Measurements from ENCODE around the gene SPX. TPM values are rescaled to one million over a fixed set of nuclear protein-coding genes. Genes with fewer than 3 reads are reported as not detected.

The SPX gene, protein sequence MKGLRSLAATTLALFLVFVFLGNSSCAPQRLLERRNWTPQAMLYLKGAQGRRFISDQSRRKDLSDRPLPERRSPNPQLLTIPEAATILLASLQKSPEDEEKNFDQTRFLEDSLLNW
- 1.5 to 3.4 TPM (median 2.3 TPM) in 5 replicates for total RNA-seq (2022; extraction: Qiagen RNA extraction; ENCODE audit: low read depth)

DNA sequence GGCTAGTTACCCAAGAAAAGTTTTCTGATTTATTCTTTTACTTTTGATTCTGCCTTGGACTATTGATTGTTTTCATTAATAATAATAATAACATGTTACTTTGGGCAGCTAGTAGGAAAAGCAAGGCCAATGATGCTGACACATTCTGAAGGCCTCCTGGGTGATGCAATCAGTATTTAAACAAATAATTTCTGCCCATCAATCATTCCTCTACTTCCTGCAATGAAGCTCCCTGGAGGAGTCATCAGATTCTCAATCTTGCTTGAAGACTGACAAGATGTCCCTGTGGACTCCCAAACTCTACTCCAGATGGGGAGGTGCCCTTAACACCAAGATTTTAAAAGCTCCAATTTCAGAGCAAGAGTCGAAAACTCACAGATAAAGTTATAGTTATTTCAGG is at the start of gene SPX:
Gene SPX (plus strand): TSS at position 244 of the 400 bp plus-strand sequence. CDS start 177 bp downstream, outside the sequence.

DNA sequence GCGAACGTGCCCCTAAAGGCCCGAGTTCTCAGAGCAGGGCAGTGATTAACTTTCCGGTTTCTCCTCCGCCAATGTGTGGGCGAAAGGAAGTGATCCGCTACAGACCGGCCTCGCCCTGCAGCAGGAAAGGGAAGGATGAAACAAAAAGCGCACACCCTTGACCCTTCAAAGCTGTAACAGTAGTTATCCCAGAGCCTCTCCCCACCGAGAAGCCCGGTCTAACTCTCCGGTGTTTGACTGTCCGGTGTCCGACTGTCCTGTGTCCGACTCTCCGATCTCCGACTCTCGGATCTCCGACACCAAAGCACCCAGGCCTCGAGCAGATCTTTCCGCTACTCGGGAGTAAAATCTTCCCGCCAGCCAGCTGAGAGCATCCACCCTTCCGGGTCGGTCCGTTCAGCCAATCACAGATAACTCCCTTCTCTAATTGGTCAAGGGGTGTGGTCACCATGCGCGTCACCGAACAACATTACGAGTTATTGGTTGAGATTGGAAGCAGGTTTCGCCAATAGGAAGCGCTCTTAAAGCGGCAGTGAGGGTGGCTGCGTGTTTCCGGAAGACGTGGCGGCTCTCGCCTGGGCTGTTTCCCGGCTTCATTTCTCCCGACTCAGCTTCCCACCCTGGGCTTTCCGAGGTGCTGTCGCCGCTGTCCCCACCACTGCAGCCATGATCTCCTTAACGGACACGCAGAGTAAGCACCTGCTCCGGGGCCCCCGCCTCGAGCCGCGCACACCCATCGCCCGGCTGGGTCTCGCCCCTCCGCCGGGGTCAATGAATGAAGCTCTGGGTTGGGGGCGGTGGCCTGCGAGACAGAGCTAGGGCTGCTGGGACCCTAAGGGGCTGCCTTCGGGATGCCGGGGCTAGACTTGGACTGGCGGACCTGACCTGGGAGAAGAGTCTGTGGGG is 24.6 kb upstream of the SPX start, which contains the start of the genes GOLT1B and RECQL:
Gene GOLT1B (plus strand): TSS at position 532 of the 906 bp plus-strand sequence. CDS start 135 bp downstream, at position 667.
Gene RECQL (minus strand): TSS at position 378 of the 906 bp plus-strand sequence. CDS start 2,065 bp downstream, outside the sequence.

Other genes starting within 250 kb of the SPX start
- 0.08 to 0.09 TPM in 2 of 5 replicates, not detected in the others for gene SLCO1A2, start 191.4 kb upstream of the SPX start, total RNA-seq (2022; extraction: Qiagen RNA extraction; ENCODE audit: low read depth)
- gene IAPP, start 153.4 kb upstream of the SPX start, total RNA-seq (2022; extraction: Qiagen RNA extraction; ENCODE audit: low read depth), result not detected in 5 replicates
- 6.2 to 9.7 TPM (median 7.3 TPM) in 5 replicates for gene PYROXD1, start 88.6 kb upstream of the SPX start, total RNA-seq (2022; extraction: Qiagen RNA extraction; ENCODE audit: low read depth)
- gene RECQL, start 24.7 kb upstream of the SPX start, total RNA-seq (2022; extraction: Qiagen RNA extraction; ENCODE audit: low read depth), result 48.6 to 68.3 TPM (median 66.3 TPM) in 5 replicates
- 73.8 to 108 TPM (median 82.5 TPM) in 5 replicates for gene GOLT1B, start 24.5 kb upstream of the SPX start, total RNA-seq (2022; extraction: Qiagen RNA extraction; ENCODE audit: low read depth)
- not detected in 5 replicates for gene GYS2, start 78.6 kb downstream of the SPX start, total RNA-seq (2022; extraction: Qiagen RNA extraction; ENCODE audit: low read depth)
- 1,458 to 1,601 TPM (median 1,570 TPM) in 5 replicates for gene LDHB, start 131.5 kb downstream of the SPX start, total RNA-seq (2022; extraction: Qiagen RNA extraction; ENCODE audit: low read depth)
- 0.25 to 0.59 TPM (median 0.47 TPM) in 5 replicates for gene KCNJ8, start 248.4 kb downstream of the SPX start, total RNA-seq (2022; extraction: Qiagen RNA extraction; ENCODE audit: low read depth)

Measured in A549 treated with DMSO at 1 μM for 4 hours (cell line).